ENCODE data around the gene APAF1.
A peak's percentile ranks its signal among the peaks of the same experiment; 100 is the strongest.

APAF1 gene

GRCh38 chr12:98758331-98758730, 113.2 kb downstream of the APAF1 start:
- no peak for DNase-seq
- H3K4me1 ChIP-seq (ENCODE audit: control insufficient read depth, insufficient read depth, low read depth, low read length), result peaks cover 6% of the 10 kb centered on the region
- no peak overlapping the region for H3K27ac ChIP-seq (ENCODE audit: low read length, poor library complexity, severe bottlenecking)
- no peaks in the 10 kb centered on the region for H3K36me3 ChIP-seq (ENCODE audit: control insufficient read depth in 1 of 2, insufficient read depth in 2 of 2, low read depth in 1 of 2, low read length in 2 of 2)
- H4K8ac ChIP-seq (ENCODE audit: low read length), result no peak overlapping the region
- no peak overlapping the region for H2AK5ac ChIP-seq (ENCODE audit: low read length, severe bottlenecking)
- H3K79me1 ChIP-seq (replicated peaks; ENCODE audit: low read length, poor library complexity, severe bottlenecking), result no peaks in the 10 kb centered on the region
- H2BK15ac ChIP-seq (ENCODE audit: low read depth, poor library complexity, severe bottlenecking), result no peak overlapping the region
- no peak overlapping the region for H3K4me3 ChIP-seq (ENCODE audit: insufficient read depth in 1 of 2, low read depth in 1 of 2, low read length in 2 of 2)
- 83% methylated on average over 2 of the region's 3 CpGs for WGBS
- no peak overlapping the region for H3K23ac ChIP-seq (ENCODE audit: low read length in 2 of 2)
- H3K18ac ChIP-seq (ENCODE audit: low read depth in 1 of 2, low read length in 2 of 2), result no peak overlapping the region
- H3K14ac ChIP-seq (ENCODE audit: low read length in 2 of 2), result no peak overlapping the region
- H4K91ac ChIP-seq (ENCODE audit: low read length), result no peak overlapping the region
- no peak overlapping the region for H2BK120ac ChIP-seq (ENCODE audit: low read depth, low read length)
- H3K4ac ChIP-seq (ENCODE audit: low read depth in 1 of 2, low read length in 2 of 2), result no peak overlapping the region
- no peak overlapping the region for H2BK5ac ChIP-seq (ENCODE audit: low read depth, low read length, poor library complexity, severe bottlenecking)
- H3K9me3 ChIP-seq (ENCODE audit: control insufficient read depth, low read length), result no peaks in the 10 kb centered on the region
- no peak overlapping the region for H2BK12ac ChIP-seq (ENCODE audit: low read length in 2 of 2)
- no peak overlapping the region for H2AFZ ChIP-seq (ENCODE audit: low read depth, low read length)
- peaks cover 0 to 10% of the 10 kb centered on the region in 2 experiments for H3K27me3 ChIP-seq (ENCODE audit: control insufficient read depth in 1 of 2, insufficient read depth in 1 of 2, low read length in 2 of 2)
- no peak overlapping the region for H3K4me2 ChIP-seq (ENCODE audit: low read length, poor library complexity, severe bottlenecking)
- peak overlapping the region; percentile 61 for H3K9ac ChIP-seq (ENCODE audit: low read length)

GRCh38 chr12:98763656-98764055, 118.6 kb downstream of the APAF1 start:
- Histone ChIP-seq H2BK5ac (ENCODE audit: low read depth, low read length, poor library complexity, severe bottlenecking) (no peak overlapping the region), H2BK15ac (ENCODE audit: low read depth, poor library complexity, severe bottlenecking) (no peak overlapping the region)
- no peak for DNase-seq

GRCh38 chr12:98767248-98767647, 122.2 kb downstream of the APAF1 start:
- Histone ChIP-seq H3K36me3 (ENCODE audit: control insufficient read depth in 1 of 2, insufficient read depth in 2 of 2, low read depth in 1 of 2, low read length in 2 of 2) (no peaks in the 10 kb centered on the region), H2BK120ac (ENCODE audit: low read depth, low read length) (no peak overlapping the region), H3K4me1 (ENCODE audit: control insufficient read depth, insufficient read depth, low read depth, low read length) (no peaks in the 10 kb centered on the region), H3K14ac (ENCODE audit: low read length in 2 of 2) (no peak overlapping the region), H3K4me3 (ENCODE audit: insufficient read depth in 1 of 2, low read depth in 1 of 2, low read length in 2 of 2) (no peak overlapping the region), H3K9me3 (ENCODE audit: control insufficient read depth, low read length) (no peaks in the 10 kb centered on the region), H4K91ac (ENCODE audit: low read length) (no peak overlapping the region), H2AFZ (ENCODE audit: low read depth, low read length) (no peak overlapping the region), H3K4ac (ENCODE audit: low read depth in 1 of 2, low read length in 2 of 2) (no peak overlapping the region), H2AK5ac (ENCODE audit: low read length, severe bottlenecking) (no peak overlapping the region), H2BK5ac (ENCODE audit: low read depth, low read length, poor library complexity, severe bottlenecking) (no peak overlapping the region), H3K27me3 (ENCODE audit: control insufficient read depth in 1 of 2, insufficient read depth in 1 of 2, low read length in 2 of 2) (peaks cover 0 to 14% of the 10 kb centered on the region in 2 experiments), H3K4me2 (ENCODE audit: low read length, poor library complexity, severe bottlenecking) (no peak overlapping the region), H4K8ac (ENCODE audit: low read length) (no peak overlapping the region), H3K9ac (ENCODE audit: low read length) (no peak overlapping the region), H2BK15ac (ENCODE audit: low read depth, poor library complexity, severe bottlenecking) (no peak overlapping the region), H3K79me1 (replicated peaks; ENCODE audit: low read length, poor library complexity, severe bottlenecking) (no peaks in the 10 kb centered on the region), H3K18ac (ENCODE audit: low read depth in 1 of 2, low read length in 2 of 2) (no peak overlapping the region), H3K23ac (ENCODE audit: low read length in 2 of 2) (no peak overlapping the region), H3K27ac (ENCODE audit: low read length, poor library complexity, severe bottlenecking) (no peak overlapping the region), H2BK12ac (ENCODE audit: low read length in 2 of 2) (no peak overlapping the region)
- 79% methylated on average over 6 of the region's 9 CpGs for WGBS
- no peak for DNase-seq

More at GRCh38 chr12:98763656-98764055, 118.6 kb downstream of the APAF1 start:
- Histone ChIP-seq H2BK12ac (ENCODE audit: low read length in 2 of 2) (no peak overlapping the region), H4K8ac (ENCODE audit: low read length) (no peak overlapping the region), H3K4me2 (ENCODE audit: low read length, poor library complexity, severe bottlenecking) (no peak overlapping the region), H3K4me3 (ENCODE audit: insufficient read depth in 1 of 2, low read depth in 1 of 2, low read length in 2 of 2) (no peak overlapping the region), H4K91ac (ENCODE audit: low read length) (no peak overlapping the region), H3K79me1 (replicated peaks; ENCODE audit: low read length, poor library complexity, severe bottlenecking) (no peaks in the 10 kb centered on the region), H3K18ac (ENCODE audit: low read depth in 1 of 2, low read length in 2 of 2) (no peak overlapping the region), H3K23ac (ENCODE audit: low read length in 2 of 2) (no peak overlapping the region), H3K27me3 (ENCODE audit: control insufficient read depth in 1 of 2, insufficient read depth in 1 of 2, low read length in 2 of 2) (peaks cover 0 to 16% of the 10 kb centered on the region in 2 experiments), H3K36me3 (ENCODE audit: control insufficient read depth in 1 of 2, insufficient read depth in 2 of 2, low read depth in 1 of 2, low read length in 2 of 2) (no peaks in the 10 kb centered on the region), H3K4me1 (ENCODE audit: control insufficient read depth, insufficient read depth, low read depth, low read length) (no peaks in the 10 kb centered on the region), H2AK5ac (ENCODE audit: low read length, severe bottlenecking) (no peak overlapping the region), H3K14ac (ENCODE audit: low read length in 2 of 2) (no peak overlapping the region), H3K4ac (ENCODE audit: low read depth in 1 of 2, low read length in 2 of 2) (no peak overlapping the region), H3K9ac (ENCODE audit: low read length) (no peak overlapping the region), H3K9me3 (ENCODE audit: control insufficient read depth, low read length) (no peaks in the 10 kb centered on the region), H2BK120ac (ENCODE audit: low read depth, low read length) (no peak overlapping the region), H3K27ac (ENCODE audit: low read length, poor library complexity, severe bottlenecking) (no peak overlapping the region), H2AFZ (ENCODE audit: low read depth, low read length) (no peak overlapping the region)
- 92% methylated on average over 4 of the region's 4 CpGs for WGBS

- Histone ChIP-seq H2BK5ac (ENCODE audit: low read depth, low read length, poor library complexity, severe bottlenecking) (no peak overlapping the region), H3K4ac (ENCODE audit: low read depth in 1 of 2, low read length in 2 of 2) (no peak overlapping the region), H3K79me1 (replicated peaks; ENCODE audit: low read length, poor library complexity, severe bottlenecking) (no peaks in the 10 kb centered on the region), H3K27me3 (ENCODE audit: control insufficient read depth in 1 of 2, insufficient read depth in 1 of 2, low read length in 2 of 2) (peaks cover 0 to 6% of the 10 kb centered on the region in 2 experiments), H2AK5ac (ENCODE audit: low read length, severe bottlenecking) (no peak overlapping the region), H3K18ac (ENCODE audit: low read depth in 1 of 2, low read length in 2 of 2) (no peak overlapping the region), H2BK120ac (ENCODE audit: low read depth, low read length) (no peak overlapping the region), H3K36me3 (ENCODE audit: control insufficient read depth in 1 of 2, insufficient read depth in 2 of 2, low read depth in 1 of 2, low read length in 2 of 2) (no peaks in the 10 kb centered on the region), H4K8ac (ENCODE audit: low read length) (no peak overlapping the region), H2BK15ac (ENCODE audit: low read depth, poor library complexity, severe bottlenecking) (no peak overlapping the region), H3K23ac (ENCODE audit: low read length in 2 of 2) (no peak overlapping the region), H3K4me1 (ENCODE audit: control insufficient read depth, insufficient read depth, low read depth, low read length) (no peaks in the 10 kb centered on the region), H2BK12ac (ENCODE audit: low read length in 2 of 2) (no peak overlapping the region), H3K4me2 (ENCODE audit: low read length, poor library complexity, severe bottlenecking) (no peak overlapping the region), H4K91ac (ENCODE audit: low read length) (no peak overlapping the region), H2AFZ (ENCODE audit: low read depth, low read length) (no peak overlapping the region), H3K14ac (ENCODE audit: low read length in 2 of 2) (no peak overlapping the region), H3K4me3 (ENCODE audit: insufficient read depth in 1 of 2, low read depth in 1 of 2, low read length in 2 of 2) (no peak overlapping the region), H3K9me3 (ENCODE audit: control insufficient read depth, low read length) (no peaks in the 10 kb centered on the region), H3K27ac (ENCODE audit: low read length, poor library complexity, severe bottlenecking) (no peak overlapping the region), H3K9ac (ENCODE audit: low read length) (no peak overlapping the region)
- DNase-seq, result no peak
Measured at GRCh38 chr12:98769068-98769467, 124.0 kb downstream of the APAF1 start.

All from mesenchymal stem cell (in vitro differentiated cells and primary cell).